ENCODE data around the gene SSH2. TPM values are rescaled to one million over a fixed set of nuclear protein-coding genes. Genes with fewer than 3 reads are reported as not detected.

The SSH2 gene
- total and polyA plus RNA-seq, 2 donors (not counting 1 experiment from before 2014, with no cell fraction given): 51.5 to 183 TPM

DNA sequence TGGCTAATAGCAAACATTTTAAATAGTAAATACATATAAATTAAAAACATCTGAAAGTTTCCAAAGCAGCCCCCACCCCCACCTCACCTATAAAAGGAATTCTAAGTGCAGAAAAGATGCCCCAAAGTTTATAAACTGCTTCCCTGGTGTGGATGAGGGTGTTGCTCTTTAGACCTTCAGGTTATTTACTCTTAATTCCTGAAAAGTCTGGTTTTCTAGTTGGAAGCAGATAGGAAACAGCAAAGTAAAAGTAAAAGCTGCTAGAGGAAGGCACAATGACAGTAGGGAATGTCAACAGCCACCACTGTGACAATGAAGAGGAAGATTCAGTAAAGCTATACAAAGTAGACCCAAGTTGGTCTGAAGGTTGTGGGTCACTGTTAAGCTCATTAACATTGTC is 37.8 kb downstream of the SSH2 start:
- Mint-ChIP-seq H3K27me3 (no peaks in the 10 kb centered on the region), H3K4me3 (no peak overlapping the region), H3K9me3 (ENCODE audit: insufficient read depth) (peaks cover 7% of the 10 kb centered on the region), H3K4me1 (peaks cover 27% of the 10 kb centered on the region), H3K27ac (no peak overlapping the region)
- Histone ChIP-seq H3K4me1 (ENCODE audit: control insufficient read depth in 2 of 2, insufficient read depth in 2 of 2, low read length in 2 of 2) (peaks cover 3 to 4% of the 10 kb centered on the region in 2 donors), H3K27ac (ENCODE audit: low read length in 2 of 2) (no peak overlapping the region), H3K9ac (ENCODE audit: low read length) (no peak overlapping the region), H3K4me2 (replicated peaks; ENCODE audit: low read depth, low read length, poor library complexity, severe bottlenecking) (no peak overlapping the region), H3K27me3 (replicated peaks in 1 of 4; ENCODE audit: control extremely low read depth in 1 of 4, control insufficient read depth in 3 of 4, insufficient read depth in 4 of 4, low read length in 3 of 4) (no peaks in the 10 kb centered on the region), H4K20me1 (ENCODE audit: control insufficient read depth, insufficient read depth, low read length, poor library complexity, severe bottlenecking) (peaks cover 8% of the 10 kb centered on the region), H3K4me3 (ENCODE audit: control extremely low read depth in 1 of 5, extremely low read depth in 1 of 5, insufficient read depth in 1 of 5, low read depth in 2 of 5, low read length in 4 of 5) (no peak overlapping the region), H2AFZ (ENCODE audit: insufficient read depth, low read depth, low read length, poor library complexity, severe bottlenecking) (no peak overlapping the region), H3K9me3 (ENCODE audit: control extremely low read depth in 1 of 3, control insufficient read depth in 2 of 3, insufficient read depth in 1 of 3, low read length in 2 of 3) (peaks cover 3 to 13% (median 5%) of the 10 kb centered on the region in 3 donors), H3K36me3 (replicated peaks in 1 of 2; ENCODE audit: control extremely low read depth in 1 of 2, control insufficient read depth in 1 of 2, extremely low read depth in 1 of 2, insufficient read depth in 2 of 2, low read length in 1 of 2) (peaks cover 0 to 4% of the 10 kb centered on the region in 2 experiments), H3K79me2 (ENCODE audit: control insufficient read depth, insufficient read depth, low read length) (peaks cover 50% of the 10 kb centered on the region)
- DNase-seq (no peak), ATAC-seq (ENCODE audit: low read depth) (no peak)
- TF ChIP-seq, protein P1, sequence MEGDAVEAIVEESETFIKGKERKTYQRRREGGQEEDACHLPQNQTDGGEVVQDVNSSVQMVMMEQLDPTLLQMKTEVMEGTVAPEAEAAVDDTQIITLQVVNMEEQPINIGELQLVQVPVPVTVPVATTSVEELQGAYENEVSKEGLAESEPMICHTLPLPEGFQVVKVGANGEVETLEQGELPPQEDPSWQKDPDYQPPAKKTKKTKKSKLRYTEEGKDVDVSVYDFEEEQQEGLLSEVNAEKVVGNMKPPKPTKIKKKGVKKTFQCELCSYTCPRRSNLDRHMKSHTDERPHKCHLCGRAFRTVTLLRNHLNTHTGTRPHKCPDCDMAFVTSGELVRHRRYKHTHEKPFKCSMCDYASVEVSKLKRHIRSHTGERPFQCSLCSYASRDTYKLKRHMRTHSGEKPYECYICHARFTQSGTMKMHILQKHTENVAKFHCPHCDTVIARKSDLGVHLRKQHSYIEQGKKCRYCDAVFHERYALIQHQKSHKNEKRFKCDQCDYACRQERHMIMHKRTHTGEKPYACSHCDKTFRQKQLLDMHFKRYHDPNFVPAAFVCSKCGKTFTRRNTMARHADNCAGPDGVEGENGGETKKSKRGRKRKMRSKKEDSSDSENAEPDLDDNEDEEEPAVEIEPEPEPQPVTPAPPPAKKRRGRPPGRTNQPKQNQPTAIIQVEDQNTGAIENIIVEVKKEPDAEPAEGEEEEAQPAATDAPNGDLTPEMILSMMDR (IDR thresholded peaks at IDR 0.05): no peak
- no peak for TF ChIP-seq EZH2 (IDR thresholded peaks at IDR 0.05; ENCODE audit: borderline replicate concordance, insufficient read depth, low read depth, low read length, poor library complexity, severe bottlenecking)
- CTCF ChIA-PET: interaction anchor here (1.0 to 1.5 kb wide), 2 partner anchors 12 to 61 kb away, joined by 3 read pairs; no protein-coding TSS in a partner anchor
- POLR2A ChIA-PET: no interaction called here
- intact Hi-C loops (cut with micrococcal nuclease): no loop called here

DNA sequence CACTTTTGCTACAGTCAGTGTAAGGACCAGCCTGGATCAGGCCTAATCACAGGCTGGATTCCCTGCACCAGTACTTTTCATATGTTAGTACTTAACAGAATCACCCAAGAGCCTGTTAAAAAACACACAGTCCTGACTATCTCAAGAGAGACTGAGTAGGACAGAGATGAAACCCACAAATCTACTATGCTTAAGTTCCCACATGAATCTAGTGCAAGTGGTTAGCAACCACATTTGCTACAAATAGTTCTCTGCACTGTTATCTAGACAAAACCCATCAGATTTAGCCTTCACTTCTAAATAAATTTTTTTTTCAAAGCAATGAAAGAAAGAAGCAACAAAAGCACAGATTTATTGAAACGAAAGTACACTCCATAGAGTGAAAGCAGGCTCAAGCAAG is 38.9 kb downstream of the SSH2 start:
- intact Hi-C loops (cut with micrococcal nuclease): no loop called here
- no peak for DNase-seq
- H2AFZ ChIP-seq (ENCODE audit: insufficient read depth, low read depth, low read length, poor library complexity, severe bottlenecking): no peak overlapping the region
- peaks cover 0 to 4% of the 10 kb centered on the region in 2 experiments for H3K36me3 ChIP-seq (replicated peaks in 1 of 2; ENCODE audit: control extremely low read depth in 1 of 2, control insufficient read depth in 1 of 2, extremely low read depth in 1 of 2, insufficient read depth in 2 of 2, low read length in 1 of 2)
- Mint-ChIP-seq H3K27ac (no peak overlapping the region), H3K4me3 (no peak overlapping the region), H3K27me3 (no peaks in the 10 kb centered on the region), H3K9me3 (ENCODE audit: insufficient read depth) (peaks cover 7% of the 10 kb centered on the region), H3K4me1 (peaks cover 27% of the 10 kb centered on the region)
- no peak for ATAC-seq (ENCODE audit: low read depth)
- no peak overlapping the region for H3K4me3 ChIP-seq (ENCODE audit: control extremely low read depth in 1 of 5, extremely low read depth in 1 of 5, insufficient read depth in 1 of 5, low read depth in 2 of 5, low read length in 4 of 5)
- H3K79me2 ChIP-seq (ENCODE audit: control insufficient read depth, insufficient read depth, low read length): peaks cover 60% of the 10 kb centered on the region
- no peak overlapping the region for H3K9ac ChIP-seq (ENCODE audit: low read length)
- peaks cover 3 to 4% of the 10 kb centered on the region in 2 donors for H3K4me1 ChIP-seq (ENCODE audit: control insufficient read depth in 2 of 2, insufficient read depth in 2 of 2, low read length in 2 of 2)
- TF ChIP-seq, protein P1 (IDR thresholded peaks at IDR 0.05): no peak
- TF ChIP-seq EZH2 (IDR thresholded peaks at IDR 0.05; ENCODE audit: borderline replicate concordance, insufficient read depth, low read depth, low read length, poor library complexity, severe bottlenecking): no peak
- H3K4me2 ChIP-seq (replicated peaks; ENCODE audit: low read depth, low read length, poor library complexity, severe bottlenecking): no peak overlapping the region
- H4K20me1 ChIP-seq (ENCODE audit: control insufficient read depth, insufficient read depth, low read length, poor library complexity, severe bottlenecking): peaks cover 10% of the 10 kb centered on the region
- ChIA-PET POLR2A (no interaction called here), CTCF (interaction anchor here (1.5 kb wide), 1 partner anchor 11 kb away, joined by 3 read pairs; no protein-coding TSS in a partner anchor)
- WGBS (ENCODE audit: insufficient coverage): no CpG with 5 or more reads among the region's 1 CpG
- no peaks in the 10 kb centered on the region for H3K27me3 ChIP-seq (replicated peaks in 1 of 4; ENCODE audit: control extremely low read depth in 1 of 4, control insufficient read depth in 3 of 4, insufficient read depth in 4 of 4, low read length in 3 of 4)
- no peak overlapping the region for H3K27ac ChIP-seq (ENCODE audit: low read length in 2 of 2)
- H3K9me3 ChIP-seq (ENCODE audit: control extremely low read depth in 1 of 3, control insufficient read depth in 2 of 3, insufficient read depth in 1 of 3, low read length in 2 of 3): peaks cover 3 to 13% (median 5%) of the 10 kb centered on the region in 3 donors

Measured in B cell (primary cell).